MM.1S (cell line): Measurements from ENCODE around the gene SDC3.

Experiments
- DNase-seq: peaks from one replicate; pipeline ENCODE4 v3.0.0-alpha.2; 2015
- H2AFZ ChIP-seq: fragments of 300-600 bp; sonication (generic); 2 replicates; pipeline ENCODE4 v1.6.0; 2016; ENCODE audit warnings: antibody characterized with exemption, low read length
- H3F3A ChIP-seq: fragments of 300-600 bp; sonication (generic); 2 replicates; pipeline ENCODE4 v1.6.1; 2016; ENCODE audit warnings: mild to moderate bottlenecking, antibody characterized with exemption, low read length, moderate library complexity, mixed read lengths; ENCODE audit not compliant: insufficient read depth
- H3K27ac ChIP-seq: fragments of 300-600 bp; sonication (generic); 2 replicates; pipeline ENCODE4 v1.5.1; 2016; ENCODE audit warnings: mild to moderate bottlenecking, low read length
- H3K27me3 ChIP-seq: fragments of 300-600 bp; sonication (generic); replicated peaks from 2 replicates; pipeline ENCODE4 v1.6.0; 2016; ENCODE audit warnings: low read length; ENCODE audit not compliant: insufficient read depth
- H3K36me3 ChIP-seq: fragments of 300-600 bp; sonication (generic); replicated peaks from 2 replicates; pipeline ENCODE4 v1.6.1; 2016; ENCODE audit warnings: mild to moderate bottlenecking, low read length, mixed read lengths; ENCODE audit not compliant: insufficient read depth
- H3K4me1 ChIP-seq: fragments of 300-600 bp; sonication (generic); 2 replicates; pipeline ENCODE4 v1.6.1; 2016; ENCODE audit warnings: low read length, mixed read lengths
- H3K4me2 ChIP-seq: fragments of 300-600 bp; sonication (generic); 2 replicates; pipeline ENCODE4 v1.6.0; 2016; ENCODE audit warnings: low read depth, low read length
- H3K4me3 ChIP-seq: fragments of 300-600 bp; sonication (generic); 2 replicates; pipeline ENCODE4 v1.5.1; 2016; ENCODE audit warnings: low read length, mixed read lengths
- H3K79me2 ChIP-seq: fragments of 300-600 bp; sonication (generic); 2 replicates; pipeline ENCODE4 v1.6.1; 2016; ENCODE audit warnings: mixed run types, low read length, mixed read lengths
- H3K9ac ChIP-seq: fragments of 300-600 bp; sonication (generic); 2 replicates; pipeline ENCODE4 v1.6.1; 2016; ENCODE audit warnings: low read length, mixed read lengths
- H3K9me2 ChIP-seq: fragments of 300-600 bp; sonication (generic); replicated peaks from 2 replicates; pipeline ENCODE4 v1.6.1; 2016; ENCODE audit warnings: mild to moderate bottlenecking, low read length, mixed read lengths; ENCODE audit not compliant: insufficient read depth
- H3K9me3 ChIP-seq: fragments of 300-600 bp; sonication (generic); replicated peaks from 2 replicates; pipeline ENCODE4 v1.6.1; 2016; ENCODE audit warnings: mild to moderate bottlenecking, low read length, mixed read lengths; ENCODE audit not compliant: insufficient read depth
- H4K20me1 ChIP-seq: fragments of 300-600 bp; sonication (generic); 2 replicates; pipeline ENCODE4 v1.6.1; 2016; ENCODE audit warnings: mild to moderate bottlenecking, low read length, moderate library complexity, mixed read lengths; ENCODE audit not compliant: insufficient read depth
- EZH2 ChIP-seq: fragments of 300-600 bp; sonication (generic); optimal IDR thresholded peaks from 2 replicates; pipeline ENCODE3; 2017; ENCODE audit warnings: low read depth, mild to moderate bottlenecking, antibody characterized with exemption, low read length, mixed read lengths
- EZH2phosphoT487 ChIP-seq: fragments of 300-600 bp; sonication (generic); IDR thresholded peaks from 2 replicates; pipeline ENCODE4 v1.6.1; 2018; ENCODE audit warnings: antibody characterized with exemption, low read length
- TF ChIP-seq, protein P1 (sequence below): fragments of 300-600 bp; sonication (generic); IDR thresholded peaks from 2 replicates; pipeline ENCODE4 v1.5.1; 2016; ENCODE audit warnings: antibody characterized with exemption, low read length, mixed read lengths

Gene SDC3

DNA sequence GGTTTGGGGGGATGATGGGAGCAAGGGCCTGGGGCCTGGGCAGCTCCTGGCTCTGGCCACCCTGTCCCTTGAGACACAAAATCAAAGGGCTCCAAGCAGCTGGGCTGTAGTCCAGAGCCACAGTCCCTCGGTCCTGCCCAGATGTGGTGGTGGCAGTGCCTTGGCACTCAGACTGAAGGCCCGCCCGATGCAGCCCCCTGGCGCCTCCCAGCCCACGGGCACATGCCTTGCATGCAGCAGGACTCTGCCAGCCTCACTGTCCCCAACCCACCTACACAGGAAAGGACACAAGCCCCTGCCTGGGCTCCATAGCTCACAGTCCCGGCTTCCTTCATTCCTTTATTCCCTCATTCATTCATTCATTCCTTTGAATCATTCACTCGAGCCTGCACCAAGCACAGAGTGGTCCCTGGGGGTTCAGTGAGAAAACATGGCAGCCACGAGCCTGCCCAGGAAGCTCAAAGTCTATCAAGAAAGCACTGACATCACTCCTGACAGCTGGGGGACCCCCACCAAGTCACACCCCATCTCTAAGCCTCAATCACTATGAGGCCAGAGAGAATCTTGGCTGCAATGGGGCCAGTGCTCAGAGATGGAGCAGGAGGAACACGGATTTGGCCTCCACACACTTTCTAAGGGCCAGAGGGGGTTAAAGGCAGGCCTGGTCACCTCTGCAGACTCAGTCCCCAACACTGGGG, 5.8 kb downstream of the SDC3 start:
- Histone ChIP-seq H3K27ac (no peak overlapping the region), H4K20me1 (no peaks in the 10 kb centered on the region), H3K4me3 (no peak overlapping the region), H3K9me3 (no peaks in the 10 kb centered on the region), H2AFZ (no peak overlapping the region), H3F3A (no peaks in the 10 kb centered on the region), H3K4me2 (no peak overlapping the region), H3K79me2 (no peaks in the 10 kb centered on the region), H3K27me3 (peaks cover 17% of the 10 kb centered on the region), H3K4me1 (no peaks in the 10 kb centered on the region), H3K9ac (no peak overlapping the region), H3K9me2 (no peaks in the 10 kb centered on the region), H3K36me3 (no peaks in the 10 kb centered on the region)
- TF ChIP-seq EZH2phosphoT487 (no peak), EZH2 (no peak)
- TF ChIP-seq, protein P1, sequence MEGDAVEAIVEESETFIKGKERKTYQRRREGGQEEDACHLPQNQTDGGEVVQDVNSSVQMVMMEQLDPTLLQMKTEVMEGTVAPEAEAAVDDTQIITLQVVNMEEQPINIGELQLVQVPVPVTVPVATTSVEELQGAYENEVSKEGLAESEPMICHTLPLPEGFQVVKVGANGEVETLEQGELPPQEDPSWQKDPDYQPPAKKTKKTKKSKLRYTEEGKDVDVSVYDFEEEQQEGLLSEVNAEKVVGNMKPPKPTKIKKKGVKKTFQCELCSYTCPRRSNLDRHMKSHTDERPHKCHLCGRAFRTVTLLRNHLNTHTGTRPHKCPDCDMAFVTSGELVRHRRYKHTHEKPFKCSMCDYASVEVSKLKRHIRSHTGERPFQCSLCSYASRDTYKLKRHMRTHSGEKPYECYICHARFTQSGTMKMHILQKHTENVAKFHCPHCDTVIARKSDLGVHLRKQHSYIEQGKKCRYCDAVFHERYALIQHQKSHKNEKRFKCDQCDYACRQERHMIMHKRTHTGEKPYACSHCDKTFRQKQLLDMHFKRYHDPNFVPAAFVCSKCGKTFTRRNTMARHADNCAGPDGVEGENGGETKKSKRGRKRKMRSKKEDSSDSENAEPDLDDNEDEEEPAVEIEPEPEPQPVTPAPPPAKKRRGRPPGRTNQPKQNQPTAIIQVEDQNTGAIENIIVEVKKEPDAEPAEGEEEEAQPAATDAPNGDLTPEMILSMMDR: no peak
- DNase-seq: no peak

DNA sequence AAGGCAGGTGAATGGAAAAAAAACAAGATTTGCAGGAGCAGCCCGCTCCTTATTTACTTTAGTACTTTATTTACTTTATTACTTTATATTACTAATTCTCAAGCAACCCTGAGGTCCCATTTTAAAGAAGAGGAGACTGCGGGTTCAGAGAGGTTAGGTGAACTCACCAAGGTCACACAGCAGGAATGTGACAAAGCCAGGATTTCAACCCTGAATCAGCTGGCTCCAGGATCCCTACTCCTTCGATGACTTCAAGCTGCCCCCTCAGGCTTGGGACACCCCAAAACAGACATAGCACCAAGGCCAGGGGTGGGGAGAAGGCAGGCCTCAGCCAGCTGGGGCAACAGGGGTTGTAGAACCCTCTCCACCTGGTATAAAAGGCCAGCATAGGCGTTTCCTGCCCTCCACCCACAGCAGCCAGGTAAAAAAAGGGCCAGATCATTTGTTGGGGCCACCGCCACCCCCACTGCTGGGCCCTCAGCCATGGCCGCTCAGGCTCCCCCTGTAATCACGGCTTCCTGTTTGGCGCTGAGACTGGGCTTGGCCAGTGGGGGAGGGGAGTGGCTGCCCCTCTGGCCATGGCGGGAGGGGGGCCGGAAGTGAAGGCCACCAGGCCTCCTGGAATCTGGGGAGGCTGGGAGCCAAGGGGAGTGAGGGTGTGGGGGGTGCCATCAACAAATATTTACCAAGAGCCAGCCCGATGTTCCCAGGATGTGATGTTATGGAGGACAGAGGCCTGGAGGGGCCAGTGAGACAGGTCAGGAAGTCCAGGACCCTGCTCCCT, 6.6 kb downstream of the SDC3 start:
- H3K9me2 ChIP-seq: no peaks in the 10 kb centered on the region
- H2AFZ ChIP-seq: no peak overlapping the region
- no peaks in the 10 kb centered on the region for H3K36me3 ChIP-seq
- no peak overlapping the region for H3K27ac ChIP-seq
- H3K9me3 ChIP-seq: no peaks in the 10 kb centered on the region
- peaks cover 17% of the 10 kb centered on the region for H3K27me3 ChIP-seq
- H3K79me2 ChIP-seq: no peaks in the 10 kb centered on the region
- no peaks in the 10 kb centered on the region for H3F3A ChIP-seq
- no peak overlapping the region for H3K4me2 ChIP-seq
- H3K4me1 ChIP-seq: no peaks in the 10 kb centered on the region
- TF ChIP-seq, protein P1: no peak
- TF ChIP-seq EZH2phosphoT487: no peak
- TF ChIP-seq EZH2: no peak
- no peaks in the 10 kb centered on the region for H4K20me1 ChIP-seq
- no peak overlapping the region for H3K4me3 ChIP-seq
- DNase-seq: no peak
- no peak overlapping the region for H3K9ac ChIP-seq

GRCh38 chr1:30900931-30901560, 7.5 kb downstream of the SDC3 start:
- no peak for DNase-seq
- H4K20me1 ChIP-seq: no peaks in the 10 kb centered on the region
- H3K36me3 ChIP-seq: no peaks in the 10 kb centered on the region
- H3K79me2 ChIP-seq: no peaks in the 10 kb centered on the region
- no peak overlapping the region for H2AFZ ChIP-seq
- no peaks in the 10 kb centered on the region for H3K9me3 ChIP-seq
- no peak overlapping the region for H3K27ac ChIP-seq
- peaks cover 18% of the 10 kb centered on the region for H3K27me3 ChIP-seq
- no peak overlapping the region for H3K4me2 ChIP-seq
- TF ChIP-seq EZH2: no peak
- no peak for TF ChIP-seq EZH2phosphoT487
- TF ChIP-seq, protein P1: no peak
- no peaks in the 10 kb centered on the region for H3K9me2 ChIP-seq
- H3K4me3 ChIP-seq: no peak overlapping the region
- no peak overlapping the region for H3K9ac ChIP-seq
- no peaks in the 10 kb centered on the region for H3F3A ChIP-seq
- no peaks in the 10 kb centered on the region for H3K4me1 ChIP-seq
